HG03342 (cell line): Measurements from ENCODE around the gene FOXN3.
"Not testable (repeated sequence)": the region's sequence is repeated elsewhere in the genome, so short reads cannot be mapped to it uniquely, and the experiment has no call there.

Experiments used
- ATAC-seq: cut with Tn5 transposase; IDR thresholded peaks from one replicate; pipeline ENCODE4 v1.9.1; 2021; ENCODE audit warnings: mild to moderate bottlenecking, moderate library complexity; ENCODE audit not compliant: unreplicated experiment

Gene FOXN3

DNA sequence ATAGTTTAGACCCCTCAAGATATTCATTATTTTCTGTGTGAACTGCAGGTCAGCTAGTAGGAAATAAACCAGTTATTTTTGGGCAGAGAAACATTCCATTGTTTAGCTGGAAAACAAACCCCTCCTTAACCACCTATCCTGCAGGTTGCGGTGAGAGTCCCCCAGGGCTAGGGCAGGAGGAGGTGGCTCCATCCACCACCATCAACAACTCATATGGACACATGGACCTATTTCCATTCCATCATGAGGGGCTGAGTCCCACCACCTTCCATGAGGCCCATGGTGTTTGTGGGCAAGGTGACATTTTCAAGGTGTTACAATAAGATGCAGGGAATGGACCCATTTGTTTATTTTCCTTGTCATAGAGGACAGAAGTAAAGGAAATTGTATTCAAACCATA lies 160.1 kb downstream of the FOXN3 start:
- no peak for ATAC-seq

DNA sequence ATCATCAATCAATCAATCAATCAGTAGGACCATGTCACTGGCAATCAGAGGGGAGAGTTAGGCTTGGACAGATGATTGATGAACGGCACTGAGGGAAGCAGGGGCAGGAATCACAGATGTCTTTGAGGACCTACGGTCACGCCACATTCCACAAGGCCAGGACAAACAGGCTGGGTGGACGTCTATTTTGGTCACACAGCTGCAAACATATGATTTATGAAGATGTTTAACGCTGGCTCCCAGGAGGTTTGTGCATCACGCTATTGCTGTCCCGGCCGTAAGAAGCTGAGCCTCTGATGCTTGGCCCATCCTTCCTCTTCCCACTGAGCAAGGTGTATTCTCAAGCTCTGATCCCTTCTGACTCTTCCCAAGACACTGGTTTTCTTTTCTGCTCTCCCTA lies 160.8 kb downstream of the FOXN3 start:
- ATAC-seq = no peak

DNA sequence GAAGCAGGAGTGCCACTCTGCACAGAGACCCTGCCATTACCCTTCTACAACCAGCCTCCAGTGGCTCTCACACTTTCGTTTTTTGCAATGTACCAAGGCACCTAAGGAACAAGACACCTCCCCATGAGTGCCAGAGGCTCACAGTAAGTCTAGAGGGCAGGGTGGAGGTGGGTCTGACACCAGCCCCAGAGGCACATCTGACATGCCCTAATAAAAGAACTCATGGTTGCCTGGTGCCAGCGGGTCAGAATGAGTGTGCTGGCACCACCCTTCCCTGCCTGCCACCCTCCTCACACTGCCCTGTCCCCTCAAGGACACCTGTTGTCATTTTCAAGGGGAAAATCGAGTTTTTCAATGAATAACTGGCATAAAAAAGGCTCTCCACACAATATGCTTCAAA lies 161.2 kb downstream of the FOXN3 start:
- no peak for ATAC-seq

DNA sequence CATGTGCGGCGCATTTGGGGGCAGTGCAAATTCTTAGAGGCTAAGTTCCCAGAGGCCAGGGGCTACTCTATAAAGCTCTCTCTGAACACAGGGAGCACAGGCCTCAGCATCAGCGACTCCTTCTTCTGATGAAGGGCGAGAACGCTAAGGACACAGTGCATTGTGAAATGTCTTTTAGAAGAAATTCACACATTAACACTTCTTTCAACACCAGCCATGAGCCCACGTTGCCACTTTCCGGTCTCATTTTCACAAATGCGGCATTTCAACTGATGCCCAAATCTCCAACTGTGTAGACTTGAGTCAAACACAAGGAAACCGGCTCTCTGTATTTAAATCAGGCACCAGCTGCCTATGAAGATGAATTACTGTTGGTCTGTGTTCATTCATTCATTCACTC lies 162.0 kb downstream of the FOXN3 start:
- ATAC-seq = no peak

DNA sequence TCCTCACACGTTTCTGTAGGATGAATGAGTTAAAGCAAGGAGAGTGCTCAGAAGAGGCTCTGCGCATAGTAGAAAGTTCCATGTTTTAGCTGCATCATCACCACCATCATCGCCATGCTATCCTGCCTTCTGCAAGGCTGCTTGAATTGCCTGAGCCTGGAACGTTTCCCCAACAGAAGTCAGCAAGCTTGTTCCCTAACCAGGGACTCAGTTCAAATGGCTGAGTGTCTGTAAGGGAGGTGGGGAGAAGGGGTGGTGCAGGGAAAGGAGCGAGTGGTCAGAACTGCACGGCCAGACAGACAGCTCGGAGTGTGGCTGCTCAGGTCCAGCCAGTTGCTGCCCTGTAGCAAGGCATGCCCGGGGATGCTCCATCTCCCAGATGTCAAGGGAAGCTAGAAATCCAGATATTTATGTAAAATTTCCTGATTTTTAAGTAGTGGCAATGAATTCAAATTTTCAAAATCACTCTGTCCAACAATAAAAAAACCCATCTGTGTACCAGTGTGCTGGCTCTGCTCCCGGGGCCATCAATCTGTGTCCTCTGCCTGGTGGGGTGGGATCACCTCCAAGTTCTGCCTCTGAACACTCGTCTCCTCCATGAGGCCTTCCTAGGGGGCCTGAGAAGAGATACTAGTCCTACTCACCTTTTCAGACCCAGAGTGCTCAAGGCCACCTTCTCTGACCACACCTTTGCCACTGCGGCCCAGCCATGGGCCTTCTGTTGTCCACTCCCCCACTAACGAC lies 162.7 kb downstream of the FOXN3 start:
- no peak for ATAC-seq

DNA sequence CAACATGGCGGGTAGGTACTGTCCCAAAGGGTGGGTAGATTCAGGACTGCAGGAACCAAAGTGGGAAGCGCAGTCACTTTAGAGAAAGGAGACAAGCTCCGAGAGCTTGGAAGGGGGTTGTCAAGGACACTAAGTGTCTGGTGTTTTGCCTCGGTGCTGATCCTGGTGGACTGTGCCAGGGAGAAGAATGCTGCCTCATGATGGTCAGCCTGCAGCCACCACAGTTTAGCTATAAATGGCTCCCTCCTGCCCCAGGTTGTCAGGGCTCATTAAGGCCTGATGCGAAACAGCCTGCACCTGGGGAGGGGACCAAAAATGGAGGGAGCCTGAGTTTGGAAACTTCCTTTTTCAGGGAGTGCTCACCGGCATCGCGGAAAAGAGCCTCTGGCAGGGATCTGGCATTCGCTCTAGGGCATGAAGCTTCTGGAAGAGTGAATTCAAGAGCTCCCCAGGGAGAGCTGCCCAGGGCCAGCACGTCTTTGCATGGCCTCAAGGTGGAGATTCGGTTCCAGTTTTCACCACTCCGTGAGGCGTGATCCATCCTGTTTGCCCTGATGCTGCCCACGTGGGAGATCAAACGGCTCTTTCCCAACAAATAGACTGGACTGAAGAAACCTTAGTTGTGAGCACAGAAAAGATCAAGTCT lies 164.0 kb downstream of the FOXN3 start:
- no peak for ATAC-seq

DNA sequence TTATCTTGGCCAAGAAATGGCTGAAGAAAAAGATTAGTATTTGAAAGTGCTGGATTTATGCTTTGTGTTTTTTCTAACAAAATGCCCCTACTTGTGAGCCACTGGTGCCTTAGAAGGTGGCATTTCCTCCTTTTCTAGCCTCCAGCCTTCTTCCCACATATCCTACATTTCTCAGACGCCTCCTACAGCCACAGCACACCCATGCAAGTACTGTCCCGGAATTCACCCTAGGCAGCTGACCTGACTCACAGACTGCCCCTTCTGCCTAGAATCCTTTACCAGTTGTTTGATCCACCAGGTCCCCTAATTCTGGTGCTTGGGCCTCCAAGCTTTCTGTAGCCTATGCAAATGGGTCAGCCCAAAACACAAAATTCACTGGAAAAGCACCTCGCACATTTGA lies 166.0 kb downstream of the FOXN3 start:
- no peak for ATAC-seq

DNA sequence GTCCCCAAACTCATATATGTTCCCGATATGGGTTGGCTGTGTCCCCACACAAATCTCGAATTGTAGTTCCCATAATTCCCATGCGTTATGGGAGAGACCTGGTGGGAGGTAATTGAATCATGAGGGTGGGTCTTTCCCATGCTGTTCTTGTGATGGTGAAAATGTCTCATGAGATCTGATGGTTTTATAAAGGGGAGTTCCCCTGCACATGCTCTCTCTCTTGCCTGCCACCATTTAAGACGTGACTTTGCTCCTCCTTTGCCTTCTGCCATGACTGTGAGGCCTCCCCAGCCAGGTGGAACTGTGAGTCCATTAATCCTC lies 166.4 kb downstream of the FOXN3 start:
- ATAC-seq = not testable (repeated sequence)

DNA sequence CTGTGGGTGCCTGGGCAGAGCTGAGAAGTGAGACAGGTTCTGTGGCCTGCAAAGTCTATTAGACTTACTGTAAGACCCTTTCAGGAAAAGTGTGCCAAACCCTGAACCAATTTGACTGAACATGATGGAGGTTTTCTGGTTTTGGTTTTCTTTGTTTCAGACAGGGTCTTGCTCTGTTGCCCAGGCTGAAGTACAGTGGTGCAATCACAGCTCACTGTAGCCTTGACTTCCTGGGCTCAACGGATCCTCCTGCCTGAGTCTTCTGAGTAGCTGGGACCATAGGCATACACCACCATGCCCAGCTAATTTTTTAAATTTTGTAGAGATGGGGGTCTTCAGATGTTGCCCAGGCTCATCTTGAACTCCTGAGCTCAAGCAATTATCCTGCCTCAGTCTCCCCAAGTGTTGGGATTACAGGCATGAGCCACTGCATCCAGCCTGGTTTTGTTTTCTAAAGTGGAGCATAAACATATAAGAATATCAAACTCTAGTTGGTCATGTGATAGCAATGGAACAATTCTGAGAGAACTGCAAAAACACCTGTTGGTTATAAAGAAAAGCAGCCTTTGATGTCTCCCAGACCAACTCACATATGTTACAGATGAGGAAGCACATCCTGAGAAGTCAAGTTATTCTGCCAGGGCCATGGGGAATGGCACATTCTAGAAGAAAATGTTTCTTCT lies 166.9 kb downstream of the FOXN3 start:
- no peak for ATAC-seq

DNA sequence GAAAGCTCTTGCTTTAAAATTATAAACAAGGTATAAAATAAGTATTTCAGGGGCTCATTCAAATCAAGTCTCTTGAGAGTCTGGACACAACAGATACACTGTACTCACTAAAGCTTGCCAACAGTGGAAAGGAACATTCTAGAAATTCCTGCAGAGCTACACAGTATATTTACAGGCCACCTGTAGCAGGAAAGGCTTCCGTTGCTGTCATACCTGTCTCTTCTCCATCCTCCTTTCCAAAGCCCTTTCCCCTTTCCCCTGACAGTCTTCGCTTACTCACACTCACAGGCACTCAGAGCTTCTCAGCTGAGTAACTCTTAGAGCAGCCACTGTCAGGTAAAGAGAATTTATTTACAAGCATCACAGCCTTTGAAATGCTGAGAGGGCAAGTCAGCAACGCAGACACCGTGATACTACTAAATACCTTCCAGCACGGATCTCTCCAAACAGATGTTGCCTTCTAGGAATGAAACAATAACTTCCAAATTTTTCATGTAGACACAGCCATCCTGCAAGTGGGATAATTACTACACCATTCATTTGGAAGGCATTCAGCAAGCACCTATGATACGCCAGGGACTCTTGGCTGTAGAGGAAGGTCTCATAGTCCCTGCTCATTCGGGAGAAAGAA lies 167.9 kb downstream of the FOXN3 start:
- no peak for ATAC-seq

DNA sequence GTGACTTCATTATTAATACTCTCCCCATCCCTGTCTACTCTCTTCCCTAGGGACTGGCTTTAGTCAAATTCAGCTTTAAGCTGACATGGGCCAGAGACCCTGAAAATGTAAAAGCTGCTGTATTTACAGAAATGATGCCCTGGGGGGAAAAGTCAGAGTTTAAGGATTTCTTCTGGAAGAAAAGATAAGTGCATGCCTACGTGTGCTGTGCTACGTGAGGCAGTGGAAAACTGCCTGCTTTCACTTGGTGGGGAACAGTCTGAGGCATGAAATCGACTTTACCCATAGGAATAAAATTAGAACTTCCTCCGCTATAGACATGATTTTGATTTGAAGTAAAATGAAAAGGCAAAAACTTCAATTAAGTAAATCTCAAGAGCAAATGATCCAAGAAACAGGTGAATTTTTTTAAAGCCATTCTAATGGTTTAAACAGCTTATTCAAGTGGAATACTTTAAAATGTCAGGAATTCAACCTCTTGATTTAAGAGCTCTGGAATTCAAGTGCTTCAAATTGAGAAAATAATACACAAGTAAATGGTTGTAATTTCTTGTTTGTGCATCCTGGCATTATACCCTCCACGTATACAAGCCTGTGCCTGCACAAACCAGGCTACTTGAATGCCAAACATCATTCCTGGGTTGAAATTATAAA lies 168.5 kb downstream of the FOXN3 start:
- no peak for ATAC-seq

DNA sequence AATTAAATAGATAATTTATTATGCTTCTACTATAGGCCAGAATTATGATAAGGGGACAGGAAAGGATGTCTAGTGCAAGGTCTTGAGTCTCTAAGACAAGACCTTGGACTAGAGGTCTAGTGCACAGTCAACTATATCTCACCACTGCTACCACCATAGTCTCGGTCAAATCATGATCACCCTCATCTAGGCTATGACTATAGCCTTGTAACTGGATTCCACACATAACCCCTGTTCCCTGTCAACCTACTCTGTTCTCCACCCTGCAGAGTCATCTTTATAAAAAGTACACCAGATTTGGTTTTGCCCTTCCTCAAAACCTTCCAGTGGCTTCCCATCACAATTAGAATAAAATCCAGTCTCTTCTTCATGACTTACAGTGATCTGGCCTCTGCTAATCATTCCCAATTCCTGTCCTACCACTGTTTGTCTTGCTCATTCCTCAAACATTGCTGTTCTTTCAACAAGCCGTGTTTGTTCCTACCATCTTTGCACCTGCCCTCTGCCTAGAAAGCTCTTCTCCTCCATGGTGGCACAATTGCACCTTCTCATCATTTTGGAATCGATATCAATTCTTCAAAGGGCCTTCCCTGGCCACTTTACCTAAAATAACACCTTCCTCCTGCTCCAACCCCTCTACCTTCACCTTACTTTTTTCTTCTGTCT lies 169.4 kb downstream of the FOXN3 start:
- ATAC-seq = no peak

DNA sequence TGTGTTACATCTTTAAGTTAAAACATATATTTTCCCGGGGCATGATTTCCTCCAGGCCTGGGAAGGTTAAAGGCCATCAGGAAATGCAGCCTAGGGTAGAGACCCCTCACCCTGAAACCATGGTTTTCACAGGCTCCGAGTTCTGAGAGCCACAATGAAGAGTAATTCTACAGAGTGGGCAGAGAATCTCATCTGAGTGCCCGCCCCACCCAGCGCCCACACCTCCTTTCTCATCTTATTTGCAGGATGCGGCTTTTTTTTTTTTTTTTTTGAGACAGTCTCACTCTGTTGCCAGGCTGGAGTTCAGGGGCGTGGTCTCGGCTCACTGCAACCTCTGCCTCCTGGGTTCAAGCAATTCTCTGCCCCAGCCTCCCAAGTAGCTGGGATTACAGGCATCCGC lies 170.7 kb downstream of the FOXN3 start:
- no peak for ATAC-seq

DNA sequence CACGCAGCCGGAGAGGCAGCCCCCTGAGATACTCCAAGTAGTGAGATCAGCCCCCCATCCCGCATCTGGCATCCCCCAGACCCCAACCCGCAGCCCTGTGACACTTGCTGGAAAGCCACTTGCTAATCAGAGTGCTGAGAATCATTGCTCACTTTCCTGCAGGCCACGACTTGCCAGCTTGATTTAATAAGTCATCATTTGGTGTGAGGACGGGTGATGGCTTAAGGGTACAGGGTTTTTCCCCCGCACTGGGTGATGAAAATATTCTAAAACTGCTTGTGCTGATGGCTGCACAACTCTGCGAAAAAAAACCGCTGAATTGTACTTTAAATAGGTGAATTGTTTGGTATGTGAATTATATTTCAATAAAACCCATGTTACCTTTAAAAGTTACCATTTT lies 171.2 kb downstream of the FOXN3 start:
- ATAC-seq = no peak

DNA sequence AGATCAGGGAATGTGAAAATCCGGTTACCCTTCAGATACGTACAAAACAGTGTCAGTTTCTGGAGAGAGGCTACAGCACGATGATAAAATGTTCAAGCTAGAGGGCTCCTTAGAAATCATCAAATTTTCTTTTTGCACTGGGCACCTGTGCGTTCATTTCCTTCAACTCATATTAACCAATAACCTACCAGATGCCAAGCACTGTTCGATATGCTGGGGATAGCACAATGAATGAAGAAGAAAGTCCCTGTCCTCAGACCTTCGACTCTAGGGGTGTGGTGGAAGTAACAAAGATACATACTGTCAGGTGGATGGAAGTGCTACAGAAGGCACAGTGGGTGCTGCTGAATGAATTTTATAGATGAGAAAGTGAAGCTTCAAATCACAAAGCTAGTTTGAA lies 172.3 kb downstream of the FOXN3 start:
- ATAC-seq = no peak

DNA sequence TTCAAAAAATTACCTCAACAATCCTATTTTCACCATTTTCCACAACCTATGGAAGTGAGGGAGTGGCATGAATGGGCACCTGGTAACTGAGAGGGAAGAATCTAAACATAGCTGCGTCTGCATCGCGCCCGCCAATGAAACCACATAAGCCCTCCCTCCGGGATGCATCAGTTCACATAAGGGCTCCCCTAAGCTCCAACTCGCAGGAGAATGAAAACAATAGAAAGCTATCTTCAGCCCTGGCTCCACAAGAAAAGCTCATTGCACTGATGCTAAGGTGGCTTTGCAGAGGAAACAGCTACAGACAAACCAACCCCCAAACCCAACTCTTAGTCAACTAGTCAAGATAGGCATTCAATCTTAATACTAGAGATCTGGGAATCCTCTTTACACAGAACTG lies 173.3 kb downstream of the FOXN3 start:
- no peak for ATAC-seq

DNA sequence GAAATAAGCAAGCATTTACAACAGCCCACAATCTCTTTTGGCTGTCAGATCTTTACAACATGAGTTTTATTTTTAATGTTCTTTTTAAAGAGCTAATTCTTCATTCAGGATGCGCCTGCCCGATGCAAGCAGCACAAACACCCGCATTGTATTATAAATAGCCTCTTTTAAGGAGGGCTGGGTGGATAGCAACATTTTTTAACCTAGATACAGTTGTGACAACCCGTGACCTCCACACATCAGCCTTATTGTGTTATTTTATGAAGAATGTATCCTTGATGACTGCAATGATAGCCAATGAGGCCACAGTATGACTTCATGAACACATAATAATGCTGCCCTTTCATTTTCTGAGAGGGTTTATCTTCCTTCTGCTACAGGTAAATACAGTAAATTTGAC lies 173.7 kb downstream of the FOXN3 start:
- no peak for ATAC-seq

DNA sequence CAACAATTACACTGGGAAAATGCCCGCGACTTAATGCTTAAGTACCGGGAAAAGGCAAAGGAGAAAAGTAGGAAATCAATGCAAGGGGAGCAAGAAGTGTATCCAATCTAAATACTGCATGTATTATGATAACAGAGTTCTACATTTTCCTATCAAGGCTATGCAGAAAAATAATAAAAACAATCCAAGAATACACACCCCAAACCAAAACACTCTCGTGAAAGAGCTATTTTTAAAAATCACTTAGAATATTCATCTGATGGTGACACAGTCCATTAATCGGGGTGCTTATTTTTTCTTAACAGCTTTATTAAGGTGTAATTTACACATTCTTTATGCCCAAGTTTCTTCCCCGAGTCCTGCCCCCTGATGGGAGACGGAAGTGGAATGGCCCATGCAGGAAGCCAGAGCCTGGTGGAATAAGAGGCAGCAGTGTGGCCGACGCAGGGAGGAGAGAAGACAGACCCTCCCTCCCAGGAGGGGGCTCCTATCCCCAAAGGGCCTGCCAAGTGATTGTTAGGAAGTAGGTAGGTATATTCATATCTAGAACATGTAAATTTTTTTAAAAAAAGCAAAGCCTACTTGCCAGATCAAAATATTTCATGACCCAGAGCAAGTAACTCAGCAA lies 174.3 kb downstream of the FOXN3 start:
- ATAC-seq = no peak

DNA sequence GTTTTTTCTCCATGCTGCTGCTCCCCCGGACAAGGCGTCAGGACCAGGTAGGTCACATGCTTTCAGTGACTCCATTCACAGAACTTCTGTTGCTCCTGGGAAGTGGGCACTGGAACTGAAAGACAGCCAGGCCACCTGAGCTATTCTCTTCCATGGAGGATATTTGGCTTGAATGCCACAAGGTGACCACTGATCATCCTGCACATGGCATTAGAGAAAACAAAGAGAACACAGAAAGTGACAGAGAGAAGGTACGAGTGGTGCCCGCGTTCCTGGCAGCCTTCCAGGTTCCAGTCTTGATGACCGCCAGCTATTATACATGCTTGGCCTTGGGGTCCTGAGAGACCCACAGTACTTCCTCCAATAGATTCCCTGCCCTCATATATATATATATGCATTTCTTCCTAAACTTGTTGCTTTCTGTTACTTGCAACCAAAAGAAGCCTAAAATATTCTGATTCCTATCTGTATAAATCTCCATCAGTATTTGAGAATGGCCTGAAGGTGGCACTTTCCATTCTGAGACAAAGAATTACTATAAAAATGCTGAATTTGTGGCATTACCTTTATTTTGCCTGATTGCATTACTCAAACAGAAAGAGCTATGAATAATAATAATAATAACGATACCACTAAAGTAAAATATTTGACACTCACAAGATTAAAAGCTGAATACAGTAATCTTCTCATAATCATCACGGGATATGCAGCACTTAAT lies 174.9 kb downstream of the FOXN3 start:
- ATAC-seq = no peak

DNA sequence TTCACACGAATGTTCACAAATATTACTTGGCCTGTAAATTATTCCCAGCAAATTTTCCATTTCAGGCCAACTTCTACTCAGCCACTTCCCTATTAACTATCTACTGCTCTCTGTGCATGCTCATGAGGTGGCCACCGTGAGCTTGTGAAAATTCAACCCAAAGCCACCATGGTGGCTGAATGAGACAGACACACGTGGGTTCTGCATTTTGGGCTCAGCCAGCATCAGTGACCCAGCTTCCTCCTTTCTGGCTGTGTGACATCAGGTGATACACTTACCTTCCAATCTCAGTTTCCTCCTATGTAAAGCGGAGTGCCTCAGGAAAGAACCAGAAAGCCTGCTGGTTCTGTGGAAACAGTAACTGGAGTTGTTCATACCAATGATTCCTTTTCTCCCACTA lies 175.8 kb downstream of the FOXN3 start:
- no peak for ATAC-seq
